ENCODE data around the gene TRIOBP.

TRIOBP gene

DNA sequence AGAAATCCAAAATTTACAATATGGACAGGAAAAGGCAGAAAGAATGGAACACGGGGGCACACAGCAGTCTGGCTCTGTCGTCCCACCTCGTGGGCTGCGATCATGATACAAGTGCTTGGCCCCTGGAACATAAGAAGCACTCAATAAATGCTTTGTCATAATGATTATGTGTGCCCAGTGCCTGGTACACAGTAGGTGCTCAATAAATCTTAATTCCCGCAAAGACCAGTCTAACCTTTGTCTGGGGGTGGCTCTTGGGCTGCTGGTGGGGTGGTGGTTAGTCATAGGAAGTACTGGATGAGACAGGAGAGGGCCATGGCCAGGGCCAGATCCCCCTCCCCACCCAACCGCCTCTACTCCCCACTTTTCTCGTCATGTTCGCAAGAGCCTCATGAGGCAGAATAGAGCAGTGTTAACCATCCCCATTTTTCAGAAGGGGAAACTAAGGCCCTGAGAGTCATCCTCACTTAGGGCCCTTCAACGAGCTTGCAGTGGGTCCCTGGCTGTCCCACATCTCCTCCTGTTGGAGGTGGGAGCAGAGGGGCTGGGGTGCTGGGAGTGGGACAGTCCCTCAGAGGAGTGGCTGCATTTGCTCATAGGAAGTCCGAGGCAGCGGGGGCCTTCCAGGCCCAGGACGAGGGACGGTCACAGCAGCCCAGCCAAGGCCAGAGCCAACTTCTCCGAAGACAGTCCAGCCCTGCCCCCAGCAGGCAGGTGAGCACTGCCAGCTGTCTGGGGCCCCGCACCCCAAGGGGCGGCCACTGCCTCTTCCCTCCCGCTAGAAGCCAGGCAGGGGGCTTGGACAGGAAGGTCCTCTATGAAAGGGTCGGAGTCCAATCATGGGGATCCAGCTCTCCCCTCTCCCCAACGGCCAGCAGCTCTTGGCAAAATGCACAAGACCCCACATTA is 36.1 kb downstream of the TRIOBP start:
- Histone ChIP-seq H3K36me3 (ENCODE audit: control insufficient read depth, insufficient read depth, low read length) (peaks cover 3% of the 10 kb centered on the region; the same call in 1 of the 2 replicates), H3K27me3 (ENCODE audit: control insufficient read depth, insufficient read depth, low read length) (peaks cover 4% of the 10 kb centered on the region; the same call in 1 of the 2 replicates), H3K27ac (ENCODE audit: low read length) (no peak overlapping the region), H3K4me1 (ENCODE audit: control insufficient read depth, insufficient read depth, low read length) (no peaks in the 10 kb centered on the region; the same call in 1 of the 2 replicates), H3K4me3 (ENCODE audit: low read length) (no peak overlapping the region), H3K9me3 (ENCODE audit: control insufficient read depth, insufficient read depth, low read length) (no peaks in the 10 kb centered on the region)
- no CpG with 5 or more reads among the region's 19 CpGs for WGBS (ENCODE audit: insufficient coverage, insufficient read length)
- DNase-seq (ENCODE audit: low read depth, low spot score): no peak

DNA sequence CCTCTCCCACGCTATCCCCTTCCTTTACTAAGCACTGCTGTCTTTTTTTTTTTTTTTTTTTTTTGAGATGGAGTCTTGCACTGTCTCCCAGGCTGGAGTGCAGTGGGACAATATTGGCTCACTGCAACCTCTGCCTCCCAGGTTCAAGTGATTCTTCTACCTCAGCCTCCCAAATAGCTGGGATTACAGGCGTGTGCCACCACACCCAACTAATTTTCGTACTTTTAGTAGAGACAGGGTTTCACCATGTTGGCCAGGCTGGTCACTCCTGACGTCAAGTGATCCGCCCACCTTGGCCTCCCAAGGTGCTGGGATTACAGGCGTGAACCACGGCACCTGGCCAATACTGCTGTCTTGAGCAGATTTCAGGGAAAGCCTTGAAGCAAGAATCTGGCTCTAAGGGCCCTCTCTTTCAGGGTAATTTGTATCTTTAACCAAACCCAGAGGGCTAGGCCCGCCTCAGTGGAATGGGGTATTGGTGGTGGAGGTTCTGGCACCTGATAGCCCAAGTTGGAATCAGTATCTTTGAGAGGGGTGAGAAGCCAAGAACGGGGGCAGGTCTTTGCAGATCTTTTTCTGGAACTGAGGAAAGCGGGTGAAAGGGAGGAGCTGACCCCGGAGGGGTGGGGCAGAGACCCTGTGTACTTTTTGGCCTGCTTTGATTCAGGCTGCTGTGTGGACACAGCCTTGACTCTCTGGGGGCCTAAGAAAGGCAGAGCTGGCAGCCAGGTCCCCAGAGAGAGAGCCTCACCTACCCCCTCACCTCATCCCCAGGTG is 37.0 kb downstream of the TRIOBP start:
- no peaks in the 10 kb centered on the region for H3K9me3 ChIP-seq (ENCODE audit: control insufficient read depth, insufficient read depth, low read length)
- H3K4me1 ChIP-seq (ENCODE audit: control insufficient read depth, insufficient read depth, low read length): no peaks in the 10 kb centered on the region; the same call in 1 of the 2 replicates
- H3K36me3 ChIP-seq (ENCODE audit: control insufficient read depth, insufficient read depth, low read length): peaks cover 3% of the 10 kb centered on the region; the same call in 1 of the 2 replicates
- WGBS (ENCODE audit: insufficient coverage, insufficient read length): no CpG with 5 or more reads among the region's 11 CpGs
- peaks cover 4% of the 10 kb centered on the region; the same call in 1 of the 2 replicates for H3K27me3 ChIP-seq (ENCODE audit: control insufficient read depth, insufficient read depth, low read length)
- no peak overlapping the region for H3K4me3 ChIP-seq (ENCODE audit: low read length)
- DNase-seq (ENCODE audit: low read depth, low spot score): no peak
- H3K27ac ChIP-seq (ENCODE audit: low read length): no peak overlapping the region

DNA sequence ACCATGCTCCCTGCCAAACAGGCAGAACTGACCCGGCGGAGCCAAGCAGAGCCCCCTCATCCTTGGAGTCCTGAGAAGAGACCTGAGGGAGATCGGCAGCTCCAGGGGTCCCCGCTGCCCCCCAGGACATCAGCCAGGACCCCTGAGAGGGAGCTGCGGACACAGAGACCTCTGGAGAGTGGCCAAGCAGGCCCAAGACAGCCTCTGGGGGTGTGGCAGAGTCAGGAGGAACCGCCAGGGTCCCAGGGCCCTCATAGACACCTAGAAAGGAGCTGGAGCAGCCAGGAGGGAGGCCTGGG is 37.5 kb downstream of the TRIOBP start:
- Histone ChIP-seq H3K27me3 (ENCODE audit: control insufficient read depth, insufficient read depth, low read length) (peaks cover 4% of the 10 kb centered on the region; the same call in 1 of the 2 replicates), H3K4me1 (ENCODE audit: control insufficient read depth, insufficient read depth, low read length) (no peaks in the 10 kb centered on the region; the same call in 1 of the 2 replicates), H3K9me3 (ENCODE audit: control insufficient read depth, insufficient read depth, low read length) (no peaks in the 10 kb centered on the region), H3K27ac (ENCODE audit: low read length) (no peak overlapping the region), H3K4me3 (ENCODE audit: low read length) (no peak overlapping the region), H3K36me3 (ENCODE audit: control insufficient read depth, insufficient read depth, low read length) (peaks cover 3% of the 10 kb centered on the region; the same call in 1 of the 2 replicates)
- WGBS (ENCODE audit: insufficient coverage, insufficient read length): no CpG with 5 or more reads among the region's 6 CpGs
- DNase-seq (ENCODE audit: low read depth, low spot score): no peak

GRCh38 chr22:37734964-37735451 is 38.2 kb downstream of the TRIOBP start:
- no peaks in the 10 kb centered on the region; the same call in 1 of the 2 replicates for H3K4me1 ChIP-seq (ENCODE audit: control insufficient read depth, insufficient read depth, low read length)
- peaks cover 4% of the 10 kb centered on the region; the same call in 1 of the 2 replicates for H3K27me3 ChIP-seq (ENCODE audit: control insufficient read depth, insufficient read depth, low read length)
- H3K4me3 ChIP-seq (ENCODE audit: low read length): no peak overlapping the region
- H3K27ac ChIP-seq (ENCODE audit: low read length): no peak overlapping the region
- WGBS (ENCODE audit: insufficient coverage, insufficient read length): no CpG with 5 or more reads among the region's 16 CpGs
- H3K9me3 ChIP-seq (ENCODE audit: control insufficient read depth, insufficient read depth, low read length): no peaks in the 10 kb centered on the region
- no peak for DNase-seq (ENCODE audit: low read depth, low spot score)
- peaks cover 3% of the 10 kb centered on the region; the same call in 1 of the 2 replicates for H3K36me3 ChIP-seq (ENCODE audit: control insufficient read depth, insufficient read depth, low read length)

- no peak for DNase-seq (ENCODE audit: low read depth, low spot score)
- Histone ChIP-seq H3K4me3 (ENCODE audit: low read length) (no peak overlapping the region), H3K27ac (ENCODE audit: low read length) (no peak overlapping the region)
These were observed 42.2 kb downstream of the TRIOBP start for GRCh38 chr22:37739035-37739434.

DNA sequence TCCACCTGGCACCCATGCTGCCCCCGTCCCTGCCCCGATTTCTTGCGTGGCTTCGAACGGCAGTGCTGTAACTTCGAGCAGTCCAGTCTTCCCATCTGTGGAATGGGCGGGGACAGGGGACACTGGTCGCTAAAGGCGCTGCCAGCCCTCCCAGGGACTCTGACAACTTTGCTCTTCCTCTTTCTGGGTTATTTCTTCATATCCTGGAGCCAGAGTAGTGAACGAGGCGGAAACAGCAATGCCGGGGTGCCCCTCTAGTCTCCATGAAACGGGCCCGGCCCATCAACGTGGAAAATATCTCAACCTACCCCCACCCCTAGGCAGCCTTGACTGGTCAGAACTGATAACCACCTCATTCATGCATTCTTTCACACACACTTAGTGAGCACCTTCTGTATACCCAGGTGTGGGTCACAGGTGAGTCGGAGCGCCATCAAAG is 42.8 kb downstream of the TRIOBP start:
- DNase-seq (ENCODE audit: low read depth, low spot score): no peak
- Histone ChIP-seq H3K27me3 (ENCODE audit: control insufficient read depth, insufficient read depth, low read length) (peaks cover 4% of the 10 kb centered on the region; the same call in 1 of the 2 replicates), H3K4me3 (ENCODE audit: low read length) (no peak overlapping the region), H3K27ac (ENCODE audit: low read length) (no peak overlapping the region), H3K9me3 (ENCODE audit: control insufficient read depth, insufficient read depth, low read length) (no peaks in the 10 kb centered on the region), H3K4me1 (ENCODE audit: control insufficient read depth, insufficient read depth, low read length) (no peaks in the 10 kb centered on the region), H3K36me3 (ENCODE audit: control insufficient read depth, insufficient read depth, low read length) (no peaks in the 10 kb centered on the region)
- no CpG with 5 or more reads among the region's 17 CpGs for WGBS (ENCODE audit: insufficient coverage, insufficient read length)

More at GRCh38 chr22:37739035-37739434, 42.2 kb downstream of the TRIOBP start:
- H3K9me3 ChIP-seq (ENCODE audit: control insufficient read depth, insufficient read depth, low read length): no peaks in the 10 kb centered on the region
- no peaks in the 10 kb centered on the region for H3K36me3 ChIP-seq (ENCODE audit: control insufficient read depth, insufficient read depth, low read length)
- no peaks in the 10 kb centered on the region for H3K4me1 ChIP-seq (ENCODE audit: control insufficient read depth, insufficient read depth, low read length)
- H3K27me3 ChIP-seq (ENCODE audit: control insufficient read depth, insufficient read depth, low read length): peaks cover 4% of the 10 kb centered on the region; the same call in 1 of the 2 replicates
- no CpG with 5 or more reads among the region's 12 CpGs for WGBS (ENCODE audit: insufficient coverage, insufficient read length)

GRCh38 chr22:37740455-37741311 is 43.8 kb downstream of the TRIOBP start:
- H3K4me3 ChIP-seq (ENCODE audit: low read length): no peak overlapping the region
- H3K27me3 ChIP-seq (ENCODE audit: control insufficient read depth, insufficient read depth, low read length): peaks cover 4% of the 10 kb centered on the region; the same call in 1 of the 2 replicates
- H3K27ac ChIP-seq (ENCODE audit: low read length): no peak overlapping the region
- no peaks in the 10 kb centered on the region for H3K36me3 ChIP-seq (ENCODE audit: control insufficient read depth, insufficient read depth, low read length)
- no CpG with 5 or more reads among the region's 22 CpGs for WGBS (ENCODE audit: insufficient coverage, insufficient read length)
- no peak for DNase-seq (ENCODE audit: low read depth, low spot score)
- no peaks in the 10 kb centered on the region for H3K9me3 ChIP-seq (ENCODE audit: control insufficient read depth, insufficient read depth, low read length)
- H3K4me1 ChIP-seq (ENCODE audit: control insufficient read depth, insufficient read depth, low read length): no peaks in the 10 kb centered on the region

GRCh38 chr22:37741312-37741795 is 44.5 kb downstream of the TRIOBP start:
- no peaks in the 10 kb centered on the region for H3K4me1 ChIP-seq (ENCODE audit: control insufficient read depth, insufficient read depth, low read length)
- H3K36me3 ChIP-seq (ENCODE audit: control insufficient read depth, insufficient read depth, low read length): no peaks in the 10 kb centered on the region
- H3K4me3 ChIP-seq (ENCODE audit: low read length): no peak overlapping the region
- H3K27ac ChIP-seq (ENCODE audit: low read length): no peak overlapping the region
- no peaks in the 10 kb centered on the region for H3K9me3 ChIP-seq (ENCODE audit: control insufficient read depth, insufficient read depth, low read length)
- no CpG with 5 or more reads among the region's 9 CpGs for WGBS (ENCODE audit: insufficient coverage, insufficient read length)
- peaks cover 4% of the 10 kb centered on the region; the same call in 1 of the 2 replicates for H3K27me3 ChIP-seq (ENCODE audit: control insufficient read depth, insufficient read depth, low read length)
- no peak for DNase-seq (ENCODE audit: low read depth, low spot score)

- 0 out of 2 replicates have a peak, but pooled peaks cover 2% of the 10 kb centered on the region for H3K4me1 ChIP-seq (ENCODE audit: control insufficient read depth, insufficient read depth, low read length)
- peaks cover 2% of the 10 kb centered on the region; the same call in 1 of the 2 replicates for H3K27me3 ChIP-seq (ENCODE audit: control insufficient read depth, insufficient read depth, low read length)
- H3K4me3 ChIP-seq (ENCODE audit: low read length): no peak overlapping the region
- no peaks in the 10 kb centered on the region for H3K9me3 ChIP-seq (ENCODE audit: control insufficient read depth, insufficient read depth, low read length)
- H3K36me3 ChIP-seq (ENCODE audit: control insufficient read depth, insufficient read depth, low read length): no peaks in the 10 kb centered on the region
- WGBS (ENCODE audit: insufficient coverage, insufficient read length): no CpG with 5 or more reads among the region's 16 CpGs
- no peak for DNase-seq (ENCODE audit: low read depth, low spot score)
- no peak overlapping the region for H3K27ac ChIP-seq (ENCODE audit: low read length)
These were observed 45.7 kb downstream of the TRIOBP start for GRCh38 chr22:37742376-37743171.
